ENCODE results near the gene ADD3. TPM values are rescaled to one million over a fixed set of nuclear protein-coding genes. Genes with fewer than 3 reads are reported as not detected.

Gene ADD3
- polyA plus RNA-seq, 1 experiment = 192 TPM

DNA sequence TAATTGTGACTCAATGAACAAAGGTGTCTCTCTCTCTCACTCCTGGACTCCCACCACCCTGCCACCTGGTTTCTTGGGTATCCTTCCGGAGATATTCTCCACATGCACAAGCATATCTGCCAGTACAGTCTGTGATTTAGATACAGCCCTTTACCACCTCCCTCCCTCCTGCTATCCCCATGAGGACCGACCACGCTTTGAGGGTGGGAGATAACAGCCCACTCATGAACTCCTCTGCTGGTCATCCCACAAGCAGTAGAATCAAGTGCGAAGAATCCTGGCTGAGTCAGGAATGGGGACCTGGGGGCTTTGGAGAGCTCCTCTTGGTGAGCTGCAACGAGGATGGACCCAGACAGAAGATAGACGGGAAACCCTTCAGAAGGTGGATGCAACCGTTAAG is 171.4 kb downstream of the ADD3 start:
- H3K27me3 ChIP-seq (ENCODE audit: control insufficient read depth, insufficient read depth, low read length) = peaks cover 11% of the 10 kb centered on the region
- H3K27ac ChIP-seq (ENCODE audit: low read depth, low read length) = no peak overlapping the region
- CTCF ChIA-PET = no interaction called here
- H3K4me3 ChIP-seq (ENCODE audit: low read depth, low read length) = no peak overlapping the region
- TF ChIP-seq, protein P1, sequence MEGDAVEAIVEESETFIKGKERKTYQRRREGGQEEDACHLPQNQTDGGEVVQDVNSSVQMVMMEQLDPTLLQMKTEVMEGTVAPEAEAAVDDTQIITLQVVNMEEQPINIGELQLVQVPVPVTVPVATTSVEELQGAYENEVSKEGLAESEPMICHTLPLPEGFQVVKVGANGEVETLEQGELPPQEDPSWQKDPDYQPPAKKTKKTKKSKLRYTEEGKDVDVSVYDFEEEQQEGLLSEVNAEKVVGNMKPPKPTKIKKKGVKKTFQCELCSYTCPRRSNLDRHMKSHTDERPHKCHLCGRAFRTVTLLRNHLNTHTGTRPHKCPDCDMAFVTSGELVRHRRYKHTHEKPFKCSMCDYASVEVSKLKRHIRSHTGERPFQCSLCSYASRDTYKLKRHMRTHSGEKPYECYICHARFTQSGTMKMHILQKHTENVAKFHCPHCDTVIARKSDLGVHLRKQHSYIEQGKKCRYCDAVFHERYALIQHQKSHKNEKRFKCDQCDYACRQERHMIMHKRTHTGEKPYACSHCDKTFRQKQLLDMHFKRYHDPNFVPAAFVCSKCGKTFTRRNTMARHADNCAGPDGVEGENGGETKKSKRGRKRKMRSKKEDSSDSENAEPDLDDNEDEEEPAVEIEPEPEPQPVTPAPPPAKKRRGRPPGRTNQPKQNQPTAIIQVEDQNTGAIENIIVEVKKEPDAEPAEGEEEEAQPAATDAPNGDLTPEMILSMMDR (IDR thresholded peaks at IDR 0.05; ENCODE audit: low read depth, low read length) = no peak
- POLR2A ChIA-PET = no interaction called here
- H3K9me3 ChIP-seq (ENCODE audit: control insufficient read depth, insufficient read depth, low read length) = no peaks in the 10 kb centered on the region
- DNase-seq (ENCODE audit: low read depth, low spot score) = no peak

DNA sequence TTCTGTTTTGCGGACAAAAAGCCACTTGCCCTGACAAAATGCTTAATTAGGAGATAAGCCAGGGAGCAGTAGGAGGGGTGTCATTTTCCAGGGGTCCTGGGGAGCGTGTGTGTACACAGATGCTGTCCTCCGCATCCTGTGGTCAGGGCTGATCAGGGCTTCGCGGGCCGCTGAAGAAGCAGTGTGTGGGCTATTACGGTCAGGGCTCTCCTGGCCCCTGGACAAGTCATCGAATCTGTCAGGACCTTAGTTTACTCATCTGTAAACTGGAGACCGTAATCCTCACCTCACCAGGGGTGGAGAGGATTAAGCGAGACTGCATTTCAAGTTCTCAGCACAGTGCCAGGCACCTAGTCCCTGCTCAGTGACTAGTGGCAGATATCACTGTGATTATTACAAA is 173.7 kb downstream of the ADD3 start:
- POLR2A ChIA-PET = no interaction called here
- TF ChIP-seq, protein P1 (IDR thresholded peaks at IDR 0.05; ENCODE audit: low read depth, low read length) = no peak
- no peak overlapping the region for H3K27ac ChIP-seq (ENCODE audit: low read depth, low read length)
- H3K9me3 ChIP-seq (ENCODE audit: control insufficient read depth, insufficient read depth, low read length) = no peaks in the 10 kb centered on the region
- no peak for DNase-seq (ENCODE audit: low read depth, low spot score)
- H3K4me3 ChIP-seq (ENCODE audit: low read depth, low read length) = no peak overlapping the region
- H3K27me3 ChIP-seq (ENCODE audit: control insufficient read depth, insufficient read depth, low read length) = peaks cover 4% of the 10 kb centered on the region
- CTCF ChIA-PET = interaction anchor here (0.6 kb wide), 1 partner anchor 42 kb away, joined by 6 read pairs; no protein-coding TSS in a partner anchor

DNA sequence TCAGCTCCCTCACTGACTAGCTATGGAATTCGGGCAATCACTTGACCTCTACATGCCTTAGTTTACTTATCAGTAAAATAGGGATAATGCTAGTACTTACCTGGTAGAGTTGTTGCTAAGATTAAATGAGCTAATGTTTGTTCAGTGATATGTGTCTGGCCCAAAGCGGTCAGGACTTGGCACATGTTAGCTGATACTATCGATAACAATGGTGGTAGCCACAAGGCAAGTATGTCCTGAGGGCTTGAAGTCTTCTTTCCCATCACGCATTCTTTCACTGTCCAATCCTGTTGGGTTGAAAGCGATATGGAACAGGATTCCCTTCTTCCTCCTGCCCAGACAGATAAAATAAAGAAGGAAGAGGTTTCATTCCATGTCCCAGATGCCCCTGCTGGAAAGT is 174.1 kb downstream of the ADD3 start:
- Histone ChIP-seq H3K27ac (ENCODE audit: low read depth, low read length) (no peak overlapping the region), H3K9me3 (ENCODE audit: control insufficient read depth, insufficient read depth, low read length) (no peaks in the 10 kb centered on the region), H3K27me3 (ENCODE audit: control insufficient read depth, insufficient read depth, low read length) (peaks cover 4% of the 10 kb centered on the region), H3K4me3 (ENCODE audit: low read depth, low read length) (no peak overlapping the region)
- DNase-seq (ENCODE audit: low read depth, low spot score) = no peak
- ChIA-PET CTCF (interaction anchor here (0.6 kb wide), 1 partner anchor 43 kb away, joined by 6 read pairs; no protein-coding TSS in a partner anchor), POLR2A (no interaction called here)
- TF ChIP-seq, protein P1 (IDR thresholded peaks at IDR 0.05; ENCODE audit: low read depth, low read length) = no peak

DNA sequence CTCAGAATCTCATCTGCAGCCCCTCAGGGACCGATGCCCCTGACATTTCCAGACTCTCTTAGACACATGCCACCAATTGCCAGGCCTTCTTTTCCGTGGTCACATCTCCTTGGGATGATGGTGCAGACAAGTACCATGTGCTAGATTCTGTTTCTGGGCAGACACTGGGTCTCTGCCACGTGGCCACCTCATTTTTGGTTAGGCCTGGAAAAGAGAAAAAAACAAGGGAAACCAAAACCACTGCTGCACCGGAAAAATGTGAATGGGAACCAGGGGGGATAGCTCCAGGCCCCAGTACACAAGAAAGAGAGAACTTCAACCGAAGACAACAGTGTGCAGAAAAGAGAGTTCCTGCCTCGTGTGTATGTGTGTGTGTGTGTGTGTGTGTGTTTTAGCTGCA is 176.6 kb downstream of the ADD3 start:
- Histone ChIP-seq H3K4me3 (ENCODE audit: low read depth, low read length) (no peak overlapping the region), H3K27me3 (ENCODE audit: control insufficient read depth, insufficient read depth, low read length) (peaks cover 4% of the 10 kb centered on the region), H3K9me3 (ENCODE audit: control insufficient read depth, insufficient read depth, low read length) (no peaks in the 10 kb centered on the region; the same call in 1 of the 2 replicates), H3K27ac (ENCODE audit: low read depth, low read length) (no peak overlapping the region)
- POLR2A ChIA-PET = no interaction called here
- TF ChIP-seq, protein P1 (IDR thresholded peaks at IDR 0.05; ENCODE audit: low read depth, low read length) = no peak
- no peak for DNase-seq (ENCODE audit: low read depth, low spot score)
- CTCF ChIA-PET = no interaction called here

Small RNAs within 50 kb of the gene (small RNA-seq; reads per million reads assigned to genes)
- gene SNRPGP12 (ENCODE audit: insufficient read length, low read depth) = not detected

Other genes with a start within 250 kb of the ADD3 start
- 134 and 209 TPM in 2 replicates for gene XPNPEP1, start 84.5 kb upstream of the ADD3 start, polyA plus RNA-seq (2011; rRNA removed)
- gene MXI1, start 199.6 kb downstream of the ADD3 start, polyA plus RNA-seq (2011; rRNA removed) = 13.7 and 17.3 TPM in 2 replicates